Stimulated activated CD8-positive, alpha-beta memory T cell treated with anti-CD3 and anti-CD28 coated beads, Interleukin-7, amount 100 ng/mL, for 4 hours (primary cell): Measurements from ENCODE around the gene CCL15.
"Not testable (repeated sequence)": the region's sequence is repeated elsewhere in the genome, so short reads cannot be mapped to it uniquely, and the experiment has no call there.

Source experiments
- DNase-seq, 2 donors: peaks; one replicate each; pipeline ENCODE4 v3.0.0-alpha.2; 2020; ENCODE audit warnings: low read depth in 2 of 2

Gene CCL15

DNA sequence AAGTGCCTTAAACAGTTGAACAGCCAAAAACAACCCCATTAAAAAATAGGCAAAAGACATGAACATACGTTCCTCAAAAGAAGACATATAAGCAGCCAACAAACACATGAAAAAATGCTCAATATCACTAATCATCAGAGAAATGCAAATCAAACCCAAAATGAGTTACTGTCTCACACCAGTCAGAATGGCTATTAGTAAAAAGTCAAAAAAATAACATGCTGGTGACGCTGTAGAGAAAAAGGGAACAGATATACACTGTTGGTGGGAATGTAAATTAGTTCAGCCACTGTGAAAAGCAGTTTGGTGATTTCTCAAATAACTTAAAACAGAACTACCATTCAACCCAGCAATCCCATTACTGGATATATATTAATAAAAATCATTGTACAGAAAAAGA is 6.0 kb downstream of the CCL15 start:
- not testable (repeated sequence) for DNase-seq

DNA sequence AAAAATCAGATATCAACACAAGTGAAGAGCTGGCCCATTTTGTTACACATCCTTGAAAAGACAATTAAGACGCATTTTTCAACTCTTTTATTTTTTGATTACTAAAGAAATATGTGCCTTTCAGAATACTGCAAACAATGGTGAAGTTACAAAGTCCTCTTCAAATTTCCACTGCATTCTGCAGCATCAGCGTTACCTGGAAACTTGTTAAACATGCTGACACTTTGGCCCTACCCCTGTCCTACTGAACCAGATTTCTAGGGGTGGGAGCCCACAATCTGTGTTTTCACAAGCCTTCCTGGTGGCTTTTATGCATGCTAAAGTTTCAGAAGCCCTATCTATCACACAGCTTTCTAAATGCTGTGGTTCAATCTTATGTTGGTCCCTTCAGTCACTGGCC is 10.3 kb downstream of the CCL15 start:
- no peak for DNase-seq

DNA sequence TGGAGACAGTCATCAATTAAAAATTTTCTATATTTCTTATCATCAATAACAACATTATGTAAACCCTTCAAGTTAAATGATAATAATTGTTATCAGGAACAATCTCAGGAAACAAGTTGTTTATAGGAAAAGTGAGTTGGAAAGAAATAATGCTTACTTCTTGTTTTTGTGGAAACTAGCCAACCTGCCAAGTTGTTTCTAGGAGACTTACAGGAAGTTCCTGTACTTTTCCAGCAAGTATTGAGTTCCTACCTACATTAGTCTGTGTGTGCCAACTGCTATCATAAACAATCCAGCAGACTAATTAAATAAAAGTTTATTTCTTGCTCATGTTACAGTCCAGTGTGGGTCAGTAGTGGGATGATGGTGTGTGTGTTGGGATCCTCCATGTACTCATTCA is 13.2 kb downstream of the CCL15 start:
- no peak for DNase-seq

DNA sequence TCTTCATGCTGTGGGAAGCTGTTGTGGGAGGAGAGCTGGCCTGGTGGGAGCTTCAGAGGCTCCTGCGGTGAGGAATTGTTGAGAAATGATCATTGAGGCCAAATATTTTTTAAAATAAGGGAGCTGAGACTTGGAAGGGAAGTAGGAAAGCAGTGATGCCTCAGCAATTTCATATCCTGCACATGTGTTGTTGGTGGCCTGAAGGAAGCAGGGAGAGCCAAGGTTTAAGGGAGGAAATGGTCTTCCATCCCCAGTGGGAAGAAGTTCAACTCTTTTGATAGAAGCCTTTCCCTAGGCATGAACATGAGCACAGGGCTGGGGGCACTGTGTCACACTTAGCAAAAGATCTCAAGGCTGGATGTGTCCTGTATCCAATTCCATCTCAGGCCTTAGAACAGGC is 14.7 kb downstream of the CCL15 start, which contains the start of gene CCL14:
TSS of gene CCL14 (minus strand) at position 87 of the 400 bp plus-strand sequence. CDS start at position 7, 80 bp downstream.
- DNase-seq: no peak

DNA sequence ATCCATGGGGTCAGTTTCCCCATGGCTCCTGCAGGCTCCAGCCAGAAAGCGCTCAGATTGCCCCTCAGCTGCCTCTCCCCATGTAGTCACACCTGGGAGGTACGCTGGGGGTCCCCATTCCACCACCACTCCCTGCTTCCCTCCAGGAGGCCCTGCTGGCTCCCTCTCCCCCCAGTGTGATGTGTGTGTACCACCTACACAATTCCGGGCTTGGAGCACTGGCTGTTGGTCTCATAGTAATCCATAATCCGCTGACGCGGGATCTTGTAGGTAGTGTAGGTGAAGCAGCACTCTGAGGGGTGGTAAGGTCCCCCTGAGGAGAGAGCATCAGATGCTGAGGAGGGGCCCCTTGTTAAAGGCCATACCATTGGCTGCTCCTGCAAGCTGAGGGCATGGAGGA is 17.2 kb downstream of the CCL15 start:
- no peak for DNase-seq

DNA sequence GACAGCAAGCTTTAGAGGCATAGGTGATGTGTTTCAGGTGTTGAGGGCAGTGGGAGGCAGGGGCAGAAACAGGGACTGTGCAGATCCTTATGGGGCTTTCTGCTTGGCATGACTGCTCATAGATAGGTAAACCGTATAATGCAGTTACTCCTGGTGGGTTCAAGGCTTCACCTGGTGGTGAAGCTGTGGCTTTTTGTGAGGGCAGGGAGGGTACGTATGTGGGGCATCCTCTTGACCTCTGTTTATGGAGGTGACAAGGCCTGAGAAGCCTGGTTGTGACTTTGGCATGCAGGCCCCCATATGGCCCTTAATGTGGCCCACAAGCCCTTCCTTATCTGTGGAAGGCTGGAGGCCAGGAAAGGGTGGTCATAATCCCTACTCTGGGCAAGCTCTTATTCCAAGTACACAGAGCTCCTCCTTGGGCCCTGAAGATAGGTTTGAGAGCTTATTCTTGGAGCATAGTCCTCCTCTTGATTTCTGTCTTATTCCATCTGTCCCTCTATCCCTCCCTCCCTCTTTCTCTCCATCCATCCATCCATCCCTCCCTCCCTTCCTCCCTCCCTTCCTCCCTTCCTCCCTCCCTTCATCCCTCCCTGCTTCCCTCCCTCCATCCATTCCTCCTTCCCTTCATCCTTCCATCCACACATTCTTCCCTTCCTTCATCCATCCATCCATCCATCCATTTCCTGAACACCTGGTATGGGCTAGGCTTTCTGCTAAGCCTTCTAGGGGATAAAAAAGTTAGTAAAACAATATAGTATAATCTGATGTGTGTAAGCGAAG is 18.8 kb downstream of the CCL15 start:
- DNase-seq: no peak

DNA sequence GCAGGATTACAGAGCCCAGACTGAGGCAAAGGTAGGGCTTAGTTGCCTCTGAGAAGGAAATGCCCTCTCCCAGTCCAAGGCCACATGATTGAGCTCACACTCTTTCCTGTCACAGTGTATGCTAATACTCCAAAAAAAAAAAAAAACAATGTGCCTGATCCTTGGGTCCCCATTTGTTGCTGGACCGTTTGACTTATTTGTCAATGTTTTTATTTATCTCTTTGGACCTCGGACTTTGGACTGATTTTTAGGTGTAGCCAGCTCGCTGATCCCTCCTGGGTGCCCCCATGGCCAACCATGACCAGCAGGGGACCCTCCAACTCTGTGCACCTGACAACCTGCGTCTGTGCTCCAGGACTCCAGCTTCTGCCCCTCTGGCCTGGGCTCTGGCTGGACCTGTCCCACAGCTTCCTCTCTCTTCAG is 19.4 kb downstream of the CCL15 start:
- DNase-seq: no peak

DNA sequence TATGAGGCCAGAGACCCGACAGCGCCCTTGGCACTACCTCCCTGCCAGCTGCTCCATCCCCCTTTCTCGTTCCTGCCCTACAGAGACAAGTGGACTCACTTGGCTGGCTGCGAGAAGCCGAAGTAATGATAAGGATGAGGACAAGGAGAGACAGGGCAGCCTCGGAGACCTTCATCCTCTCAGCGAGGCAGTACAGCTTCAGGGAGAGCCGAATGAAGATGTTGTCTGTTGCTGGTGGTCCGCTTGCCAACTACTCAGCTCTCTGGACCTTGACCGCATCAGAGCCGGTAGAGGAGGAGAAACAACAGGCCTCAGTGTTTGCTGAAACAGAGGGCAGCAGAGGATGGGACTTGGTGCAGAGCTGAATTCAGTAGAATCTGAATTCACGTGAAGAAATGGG is 20.1 kb downstream of the CCL15 start, which contains the start of gene CCL16:
TSS of gene CCL16 (minus strand) at position 252 of the 400 bp plus-strand sequence. CDS start at position 175, 77 bp downstream.
- DNase-seq: no peak

DNA sequence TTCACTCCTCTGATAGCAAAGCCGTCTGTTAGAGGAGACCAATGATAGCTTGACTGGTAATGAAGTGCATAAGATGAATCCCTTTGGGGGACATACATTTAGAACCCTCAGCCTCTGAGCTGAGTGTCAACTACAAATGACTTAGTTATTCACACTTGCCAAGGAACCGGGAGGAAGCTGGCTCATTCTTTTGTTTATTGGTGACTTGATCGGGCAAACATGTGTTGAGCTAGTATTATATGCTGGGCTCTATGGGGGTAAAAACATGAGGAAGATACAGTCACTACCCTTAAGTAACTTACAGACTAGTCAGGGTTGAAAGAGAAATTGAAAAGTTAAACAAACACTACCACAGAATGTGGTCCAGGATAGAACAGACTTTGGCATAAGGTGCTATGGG is 23.0 kb downstream of the CCL15 start:
- DNase-seq: no peak

DNA sequence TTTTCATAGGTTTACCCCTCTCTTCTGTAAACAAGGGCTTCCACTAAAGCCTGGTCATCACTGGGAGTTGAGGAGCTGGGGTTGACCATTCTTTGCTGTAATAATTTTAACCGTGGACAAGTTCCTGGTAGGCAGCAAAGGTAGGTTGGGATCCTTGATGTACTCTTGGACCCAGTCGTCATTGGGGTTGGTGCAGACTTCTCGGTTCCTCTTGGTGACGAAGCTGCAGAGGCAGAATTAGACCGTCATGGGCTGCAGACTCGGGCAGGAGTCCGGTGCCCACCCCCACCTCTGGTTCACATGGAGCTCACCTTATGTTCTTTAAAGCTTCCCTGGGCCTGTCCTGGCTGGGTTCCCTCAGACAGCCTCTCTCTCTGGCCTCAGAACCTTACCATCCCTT is 23.8 kb downstream of the CCL15 start:
- DNase-seq: no peak

DNA sequence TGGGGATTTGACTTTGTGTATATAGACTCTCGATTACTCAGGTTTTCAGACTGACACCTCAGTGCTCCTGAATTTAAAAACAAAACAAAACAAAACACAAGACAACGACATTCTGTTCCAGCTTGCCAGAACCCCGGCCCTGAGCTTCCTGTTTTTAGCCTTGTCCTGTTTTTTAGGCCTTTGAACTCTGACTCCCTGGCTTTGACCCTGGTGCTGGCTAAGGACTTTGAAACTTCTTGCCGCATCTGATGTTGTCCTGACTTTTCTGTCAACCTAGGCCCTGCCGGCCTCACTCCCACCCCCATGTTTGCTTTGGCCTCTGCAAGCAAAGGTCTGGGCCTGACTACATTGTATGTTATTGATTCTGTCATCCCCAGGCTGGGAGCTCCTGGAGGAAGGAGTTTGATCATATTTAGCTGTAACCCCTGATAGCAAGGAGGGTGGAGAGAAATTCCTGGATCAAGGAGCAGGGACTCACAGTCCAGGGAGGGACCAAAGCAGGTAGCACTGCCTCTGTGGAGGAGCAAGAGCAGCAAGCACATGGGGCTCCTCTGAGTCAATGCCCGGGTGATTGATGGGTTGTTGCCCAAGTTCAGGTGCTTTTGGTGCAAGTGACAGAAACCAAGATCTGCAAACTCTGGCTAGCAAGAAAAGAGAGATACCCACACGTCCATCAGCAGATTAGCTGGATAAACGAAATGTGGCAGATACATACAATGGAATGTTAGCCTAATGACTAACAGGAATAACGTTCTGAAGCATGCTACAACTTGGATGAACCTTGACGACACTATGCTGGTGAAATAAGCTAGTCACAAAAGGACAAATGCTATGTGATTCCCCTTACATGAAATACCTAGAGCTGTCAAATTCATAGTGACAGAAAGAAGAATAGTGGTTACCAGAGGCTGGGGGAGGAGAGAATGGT is 27.8 kb downstream of the CCL15 start:
- DNase-seq: no peak

DNA sequence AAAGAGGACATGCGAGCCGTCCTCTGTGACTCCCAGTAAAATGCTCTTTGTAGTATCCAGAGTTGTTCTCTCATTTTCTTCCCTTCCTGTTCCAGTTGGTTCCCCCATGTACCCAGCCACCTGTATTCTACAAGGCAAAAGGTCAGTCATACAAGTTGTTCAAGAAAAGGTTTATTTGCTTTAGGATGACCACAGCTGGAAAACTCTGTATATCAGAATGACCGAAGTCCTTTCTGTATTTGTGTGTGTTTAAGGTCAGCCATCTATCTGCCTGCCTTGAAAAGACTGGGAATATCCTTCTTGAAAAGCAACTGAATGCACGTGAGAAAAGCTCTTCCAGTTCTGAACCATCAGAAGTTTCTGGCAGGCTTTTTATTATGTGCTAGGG is 28.4 kb downstream of the CCL15 start:
- DNase-seq: no peak

DNA sequence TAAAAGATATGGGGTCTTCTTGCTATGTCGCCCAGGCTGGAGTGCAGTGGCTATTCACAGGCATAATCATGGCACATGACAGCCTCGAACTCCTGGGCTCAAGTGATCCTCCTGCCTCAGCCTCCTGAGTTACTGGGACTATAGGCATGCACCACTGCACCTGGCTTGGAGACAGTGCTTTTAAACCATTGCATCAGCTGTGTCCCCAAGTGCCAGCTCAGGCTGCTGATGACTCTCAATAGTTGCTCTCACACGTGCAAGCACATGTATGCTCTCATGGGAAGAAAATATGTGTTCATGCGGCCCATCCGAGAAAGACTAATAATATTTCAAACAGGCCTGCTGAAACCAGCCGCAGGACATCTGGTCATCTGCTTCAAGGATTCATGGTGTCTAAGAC is 28.8 kb downstream of the CCL15 start:
- DNase-seq: no peak

DNA sequence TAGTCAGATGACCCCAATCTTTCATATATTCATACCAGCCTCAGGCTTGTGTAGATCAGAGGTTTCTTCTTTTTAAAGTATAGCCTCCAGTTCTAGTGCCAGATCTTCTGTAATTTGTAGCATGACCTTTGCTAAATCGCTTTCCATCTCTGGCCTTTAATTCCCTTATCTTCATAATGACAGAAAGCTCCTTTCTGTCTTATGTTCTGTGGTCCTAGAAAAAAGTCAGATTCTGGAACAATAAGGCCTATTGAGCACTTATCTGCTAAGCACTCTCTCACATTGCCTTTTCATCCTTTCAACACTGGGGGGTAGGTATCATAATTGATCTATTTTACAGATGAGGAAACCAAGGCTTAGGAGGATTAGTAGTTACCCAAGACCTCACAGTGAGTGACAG is 29.3 kb downstream of the CCL15 start:
- DNase-seq: no peak

DNA sequence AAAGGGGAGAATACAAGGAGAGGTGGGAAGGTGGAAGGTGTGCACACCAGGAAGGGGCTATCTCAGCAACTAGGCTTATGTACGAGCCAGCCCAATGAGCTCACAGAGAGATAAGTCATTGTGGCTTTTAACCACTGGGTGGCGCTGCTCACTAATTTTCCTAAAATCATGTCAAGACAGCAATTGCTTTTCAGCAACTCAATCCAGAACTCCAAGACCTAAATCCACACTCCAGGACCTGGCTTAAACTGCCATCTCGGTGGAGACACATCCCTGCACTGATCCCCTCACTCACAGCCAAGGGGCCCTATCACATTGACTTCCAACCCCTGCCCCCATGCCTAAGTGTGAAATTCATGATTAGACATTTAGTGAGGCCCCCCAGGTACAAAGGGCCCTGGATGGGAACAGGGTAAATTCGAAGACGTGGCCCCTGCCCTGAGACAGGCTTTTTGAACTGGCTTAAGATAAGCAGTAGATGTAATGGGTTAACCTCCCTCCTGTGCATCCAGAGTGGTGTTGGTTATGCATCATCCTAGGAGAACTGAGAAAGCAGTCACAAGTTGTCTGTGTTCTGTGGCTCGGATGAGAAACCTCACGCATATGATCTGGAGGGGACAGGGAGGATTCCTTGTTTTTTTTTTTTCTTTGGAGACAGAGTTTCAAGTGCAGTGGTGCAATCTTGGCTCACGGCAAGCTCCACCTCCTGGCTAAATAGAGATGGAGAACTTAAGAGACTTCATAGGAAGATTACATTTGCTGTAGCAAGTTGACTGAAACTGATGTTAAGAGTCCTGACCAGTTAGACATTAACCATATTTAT is 31.6 kb downstream of the CCL15 start:
- peak; percentile 43 to 55 for DNase-seq

DNA sequence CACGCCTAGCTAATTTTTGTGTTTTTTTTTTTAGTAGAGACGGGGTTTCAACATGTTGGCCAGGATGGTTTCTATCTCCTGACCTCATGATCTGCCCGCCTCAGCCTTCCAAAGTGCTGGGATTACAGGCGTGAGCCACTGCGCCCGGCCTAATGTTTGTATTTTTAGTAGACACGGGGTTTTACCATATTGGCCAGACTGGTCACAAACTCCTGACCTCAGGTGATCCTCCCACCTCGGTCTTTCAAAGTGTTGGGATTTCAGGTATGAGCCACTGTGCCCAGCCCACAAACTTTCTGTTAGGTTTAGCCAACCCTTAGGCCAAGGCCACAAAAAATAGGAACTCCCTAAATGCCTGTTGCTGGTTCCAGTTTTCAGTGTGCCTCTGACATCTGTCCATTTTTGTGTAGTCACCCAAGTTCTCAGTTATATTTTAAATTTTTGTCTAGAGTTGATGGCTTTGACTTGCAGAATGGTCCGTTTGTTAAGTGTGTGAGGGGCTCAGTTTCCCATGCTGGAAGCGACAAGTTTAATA is 32.8 kb downstream of the CCL15 start:
- DNase-seq: no peak

DNA sequence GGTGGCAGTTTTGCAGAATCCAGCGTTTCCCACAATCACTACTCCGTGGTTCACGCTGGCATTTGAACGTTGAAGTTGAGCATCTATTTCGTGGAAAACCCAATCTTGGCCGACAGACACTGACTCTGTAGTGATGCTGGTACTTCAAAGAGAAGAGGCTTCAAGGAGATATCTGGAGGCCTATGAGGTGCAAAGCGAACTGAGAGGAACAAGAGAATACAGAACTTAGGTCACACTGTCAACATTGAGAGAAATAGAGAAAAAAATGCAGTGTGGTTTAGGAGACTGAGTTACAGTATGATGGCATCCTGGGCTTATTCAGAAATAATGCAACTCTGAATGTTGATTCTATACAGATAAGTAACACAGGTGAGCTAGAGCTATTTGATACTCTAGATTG is 36.1 kb downstream of the CCL15 start:
- no peak for DNase-seq

DNA sequence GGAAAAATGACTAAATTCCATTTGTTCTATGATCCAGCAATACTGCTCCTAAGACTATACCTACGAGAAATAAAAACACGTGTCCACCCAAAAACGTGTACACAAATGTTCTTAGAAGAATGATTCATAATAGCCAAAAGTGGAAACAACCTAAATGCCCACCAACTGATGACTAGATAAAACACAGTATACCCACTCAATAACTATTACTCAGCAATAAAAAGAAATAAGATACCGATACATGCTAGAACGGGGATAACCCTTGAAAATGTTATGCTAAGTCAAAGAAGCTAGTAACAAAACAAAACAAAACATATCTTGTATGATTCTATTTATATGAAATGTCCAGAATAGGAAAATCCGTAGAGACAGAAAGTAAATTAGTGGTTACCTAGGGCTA is 37.7 kb downstream of the CCL15 start:
- no peak for DNase-seq

DNA sequence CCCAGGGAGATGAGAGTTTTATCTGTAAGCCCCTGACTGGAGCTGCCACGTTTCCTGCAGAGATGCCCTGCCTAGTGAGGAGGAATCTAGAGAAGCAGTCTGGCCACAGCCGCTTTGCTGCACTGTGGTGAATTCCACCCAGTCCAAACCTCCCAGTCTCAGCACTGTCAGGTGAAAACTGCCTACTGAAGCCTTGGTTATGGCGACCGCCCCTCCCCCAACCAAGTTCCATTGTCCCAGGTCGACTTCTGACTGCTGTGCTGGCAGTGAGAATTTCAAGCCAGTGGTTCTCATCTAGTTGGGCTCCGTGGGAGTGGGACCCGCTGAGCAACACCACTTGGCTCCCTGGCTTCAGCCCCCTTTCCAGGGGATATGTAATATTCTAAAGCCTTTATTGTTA is 47.6 kb downstream of the CCL15 start:
- no peak for DNase-seq

DNA sequence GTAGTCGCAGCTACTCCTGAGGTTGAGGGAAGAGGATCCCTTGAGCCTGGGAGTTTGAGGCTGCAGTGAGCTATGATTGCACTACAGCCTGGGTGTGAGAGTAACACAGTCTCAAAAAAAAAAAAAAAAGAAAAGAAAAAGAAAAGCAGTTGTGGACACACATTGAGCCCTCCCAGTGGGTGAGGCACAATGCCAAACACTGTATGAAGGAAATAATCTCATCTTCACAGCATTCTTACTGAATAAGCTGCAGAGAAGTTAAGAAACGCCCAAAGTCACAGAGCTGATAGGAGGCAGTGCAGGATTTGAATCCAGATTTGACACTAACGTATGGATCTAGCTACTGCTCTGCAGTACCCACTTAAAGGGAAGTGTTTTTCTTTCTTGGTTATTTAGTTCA is 52.0 kb downstream of the CCL15 start:
- DNase-seq: no peak

DNA sequence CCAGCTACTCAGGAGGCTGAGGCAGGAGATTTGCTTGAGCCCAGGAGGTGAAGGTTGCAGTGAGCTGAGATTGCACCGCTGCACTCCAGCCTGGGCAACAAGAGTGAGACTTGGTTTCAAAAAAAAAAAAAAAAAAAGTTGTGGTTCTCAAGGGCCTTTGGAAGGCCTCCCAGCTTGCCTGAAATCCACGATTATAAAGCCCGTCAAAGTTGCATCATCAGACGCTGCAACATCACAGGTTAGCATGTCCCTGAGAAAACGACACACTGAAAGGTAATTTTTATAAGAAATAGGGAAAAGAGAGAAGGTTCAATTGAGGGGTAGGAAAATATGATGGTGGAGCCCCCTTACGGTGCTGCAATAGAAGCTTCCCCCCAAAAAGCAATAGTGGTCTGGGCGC is 53.3 kb downstream of the CCL15 start:
- DNase-seq: no peak
